Endodermal cell (in vitro differentiated cells): ENCODE measurements around the gene CHERP. TPM values are rescaled to one million over a fixed set of nuclear protein-coding genes. Genes with fewer than 3 reads are reported as not detected.

ENCODE experiments used
- DNase-seq: peaks from one replicate; pipeline ENCODE4 v3.0.0-alpha.2; 2017
- H3K27ac ChIP-seq: 2 replicates; pipeline ENCODE4 v1.5.1; 2013; ENCODE audit warnings: mild to moderate bottlenecking, low read depth, low read length, moderate library complexity
- H3K27me3 ChIP-seq: 2 replicates; pipeline ENCODE4 v1.6.1; 2013; ENCODE audit warnings: mild to moderate bottlenecking, low read length, moderate library complexity; ENCODE audit not compliant: insufficient read depth, control insufficient read depth, poor library complexity, severe bottlenecking
- H3K36me3 ChIP-seq: 2 replicates; pipeline ENCODE4 v1.7.0; 2013; ENCODE audit warnings: mild to moderate bottlenecking, low read length, moderate library complexity; ENCODE audit not compliant: control insufficient read depth, insufficient read depth
- H3K4me1 ChIP-seq: one replicate; pipeline ENCODE4 v1.7.0; 2013; ENCODE audit warnings: low read length; ENCODE audit not compliant: control insufficient read depth, insufficient read depth
- H3K4me3 ChIP-seq: 2 replicates; pipeline ENCODE4 v1.5.1; 2013; ENCODE audit warnings: mild to moderate bottlenecking, low read length, moderate library complexity
- H3K9ac ChIP-seq: 2 replicates; pipeline ENCODE4 v1.6.1; 2013; ENCODE audit warnings: mild to moderate bottlenecking, low read length, moderate library complexity; ENCODE audit not compliant: poor library complexity, severe bottlenecking; ENCODE audit errors: extremely low read depth
- H3K9me3 ChIP-seq: 2 replicates; pipeline ENCODE4 v1.6.1; 2013; ENCODE audit warnings: mild to moderate bottlenecking, low read length, moderate library complexity; ENCODE audit not compliant: control insufficient read depth
- H3K27ac Mint-ChIP-seq: 2 replicates; pipeline ENCODE4 v1.8.0; 2020; ENCODE audit warnings: mixed read lengths
- H3K27me3 Mint-ChIP-seq: 2 replicates; pipeline ENCODE4 v1.8.0; 2021; ENCODE audit warnings: mild to moderate bottlenecking, mixed read lengths; ENCODE audit not compliant: insufficient read depth
- H3K36me3 Mint-ChIP-seq: 2 replicates; pipeline ENCODE4 v1.8.0; 2020; ENCODE audit warnings: low read depth, mixed read lengths
- H3K4me1 Mint-ChIP-seq: 2 replicates; pipeline ENCODE4 v1.8.0; 2020; ENCODE audit warnings: mixed read lengths
- H3K4me3 Mint-ChIP-seq: 2 replicates; pipeline ENCODE4 v1.8.0; 2020; ENCODE audit warnings: mild to moderate bottlenecking, moderate library complexity, mixed read lengths
- H3K9me3 Mint-ChIP-seq: 2 replicates; pipeline ENCODE4 v1.8.0; 2020; ENCODE audit warnings: mild to moderate bottlenecking, mixed read lengths
- CTCF ChIP-seq: fragments of 200-600 bp; sonication (generic); conservative IDR thresholded peaks from 2 replicates; pipeline ENCODE4 v1.5.0; 2021; ENCODE audit warnings: antibody characterized with exemption, mild to moderate bottlenecking
- WGBS, 2 experiments: methylation state at CpG; one replicate each; pipeline versions ENCODE4 v1.1.5 to v1.1.7; 2013; ENCODE audit warnings: missing lambda C conversion rate in 2 of 2, mixed read lengths in 1 of 2; ENCODE audit not compliant: insufficient coverage in 1 of 2, insufficient read length in 1 of 2; 5-methylcytosine and 5-hydroxymethylcytosine counted together
- total RNA-seq, 2 donors: library from RNA; stranded (reverse); fragmentation: NEBNext Ultra II Directional in 1 of 2; extraction: Animal tissue kit (Norgen Biotek cat#: 25700) in 1 of 2; gene quantifications; 2 replicates in 1 of 2; 3 replicates in 1 of 2; pipeline ENCODE4 v1.2.1, GENCODE V29; 2021

The CHERP gene
- total RNA-seq, 2 donors from 2014 or later: 69.5 to 71.5 TPM

- H3K4me3 ChIP-seq: no peak overlapping the region
- H3K4me1 ChIP-seq: peaks cover 20% of the 10 kb centered on the region
- Mint-ChIP-seq H3K36me3 (no peaks in the 10 kb centered on the region), H3K4me1 (peaks cover 45% of the 10 kb centered on the region), H3K27ac (no peak overlapping the region), H3K27me3 (no peaks in the 10 kb centered on the region), H3K4me3 (no peak overlapping the region), H3K9me3 (no peaks in the 10 kb centered on the region)
- H3K27me3 ChIP-seq: no peaks in the 10 kb centered on the region
- WGBS, 2 experiments: 96 to 100% methylated on average over 2 to 3 of the region's 3 CpGs
- no peak for DNase-seq
- no peaks in the 10 kb centered on the region for H3K9me3 ChIP-seq
- H3K36me3 ChIP-seq: no peaks in the 10 kb centered on the region
- H3K9ac ChIP-seq: no peak overlapping the region
- no peak for TF ChIP-seq CTCF
- no peak overlapping the region for H3K27ac ChIP-seq
Observed at GRCh38 chr19:16589917-16590316, 47.7 kb upstream of the CHERP start.

DNA sequence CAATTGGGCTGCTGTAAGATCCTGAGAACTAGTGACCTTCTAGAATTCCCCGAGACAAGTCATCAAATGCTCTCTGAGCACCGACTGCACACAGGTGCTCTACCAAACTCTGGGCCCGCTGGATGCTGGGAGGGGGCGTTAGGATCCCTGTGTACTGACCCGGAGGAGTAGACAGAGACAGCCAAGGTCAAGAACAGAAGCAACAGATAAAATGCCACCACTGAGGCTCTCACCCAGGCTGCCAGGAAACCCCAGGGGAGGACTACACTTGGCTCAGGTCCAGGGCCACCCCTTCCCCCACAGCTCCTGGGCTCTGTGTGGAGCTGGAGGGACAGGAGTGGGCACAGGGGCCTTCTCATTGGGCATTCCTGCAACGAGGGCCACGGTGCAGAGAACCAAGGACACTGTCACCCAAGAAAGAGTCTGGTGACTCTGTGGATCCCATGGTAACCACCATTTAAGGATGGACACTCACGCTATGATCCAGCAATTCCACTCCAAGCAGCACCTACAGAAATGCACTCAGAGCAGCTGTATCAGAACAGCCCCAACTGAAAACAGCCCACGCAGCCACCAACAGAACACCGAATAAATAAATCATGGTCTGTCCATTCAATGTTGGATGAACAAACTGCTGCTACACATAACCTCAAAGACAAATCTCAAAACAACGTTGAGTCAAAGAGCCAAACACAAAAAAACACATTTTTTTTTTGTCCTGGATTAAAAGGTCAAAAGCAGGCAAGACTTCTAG is 46.8 kb upstream of the CHERP start:
- Histone ChIP-seq H3K4me3 (no peak overlapping the region), H3K4me1 (peaks cover 27% of the 10 kb centered on the region), H3K27ac (no peak overlapping the region), H3K9me3 (no peaks in the 10 kb centered on the region), H3K27me3 (no peaks in the 10 kb centered on the region), H3K9ac (peak overlapping the region; percentile 20), H3K36me3 (no peaks in the 10 kb centered on the region)
- peak overlapping the region; percentile 78 for H3K27ac Mint-ChIP-seq
- no peaks in the 10 kb centered on the region for H3K9me3 Mint-ChIP-seq
- peaks cover 51% of the 10 kb centered on the region for H3K4me1 Mint-ChIP-seq
- no peaks in the 10 kb centered on the region for H3K36me3 Mint-ChIP-seq
- no peaks in the 10 kb centered on the region for H3K27me3 Mint-ChIP-seq
- no peak for DNase-seq
- no peak for TF ChIP-seq CTCF
- WGBS, 2 experiments: 92% methylated on average over 7 to 11 of the region's 11 CpGs
- H3K4me3 Mint-ChIP-seq: no peak overlapping the region

- Mint-ChIP-seq H3K4me1 (peaks cover 51% of the 10 kb centered on the region), H3K4me3 (peak overlapping the region; percentile 15), H3K27me3 (no peaks in the 10 kb centered on the region), H3K36me3 (no peaks in the 10 kb centered on the region), H3K9me3 (no peaks in the 10 kb centered on the region), H3K27ac (peak overlapping the region; percentile 78)
- Histone ChIP-seq H3K4me3 (no peak overlapping the region), H3K9ac (peak overlapping the region; percentile 20), H3K27me3 (no peaks in the 10 kb centered on the region), H3K27ac (no peak overlapping the region), H3K36me3 (no peaks in the 10 kb centered on the region), H3K9me3 (no peaks in the 10 kb centered on the region), H3K4me1 (peaks cover 27% of the 10 kb centered on the region)
- TF ChIP-seq CTCF: no peak
- no peak for DNase-seq
- 84 to 85% methylated on average over 25 to 26 of the region's 26 CpGs for WGBS, 2 experiments
Observed at GRCh38 chr19:16587833-16588823, 45.9 kb upstream of the CHERP start.
